ENCODE results near the gene IGLL5.

- TF ChIP-seq CTCF (IDR thresholded peaks at IDR 0.05) (no peak), BHLHE40 (IDR thresholded peaks at IDR 0.05; ENCODE audit: low read depth, low read length) (no peak), HEYL (CRISPR knock-in tag; IDR thresholded peaks at IDR 0.05) (no peak)
Observed at GRCh38 chr22:22927888-22928665, 40.5 kb downstream of the IGLL5 start.

All from A549 (cell line).